Measurements from ENCODE around the gene PSD.
A peak's percentile ranks its signal among the peaks of the same experiment; 100 is the strongest.

The PSD gene

DNA sequence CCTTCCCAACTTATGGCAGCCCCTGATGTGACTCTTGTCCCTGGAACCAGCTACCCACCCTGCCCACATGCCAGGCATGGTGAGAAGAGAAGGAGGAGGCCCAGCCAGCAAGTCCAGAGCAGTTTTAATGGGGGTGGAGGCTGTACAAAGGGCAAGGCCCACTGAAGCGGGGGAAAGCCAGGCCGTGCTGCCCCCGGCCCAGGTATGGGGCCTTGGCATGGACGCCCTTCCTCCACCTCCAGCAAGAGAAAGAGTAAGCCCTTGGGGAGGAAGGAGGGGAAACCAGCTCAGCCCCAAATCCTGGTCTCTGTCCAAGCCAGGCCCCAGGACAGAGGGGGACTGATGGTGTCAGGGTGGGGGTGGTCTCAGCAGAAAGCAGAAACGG is 16.1 kb downstream of the PSD start:
- no peak for DNase-seq

DNA sequence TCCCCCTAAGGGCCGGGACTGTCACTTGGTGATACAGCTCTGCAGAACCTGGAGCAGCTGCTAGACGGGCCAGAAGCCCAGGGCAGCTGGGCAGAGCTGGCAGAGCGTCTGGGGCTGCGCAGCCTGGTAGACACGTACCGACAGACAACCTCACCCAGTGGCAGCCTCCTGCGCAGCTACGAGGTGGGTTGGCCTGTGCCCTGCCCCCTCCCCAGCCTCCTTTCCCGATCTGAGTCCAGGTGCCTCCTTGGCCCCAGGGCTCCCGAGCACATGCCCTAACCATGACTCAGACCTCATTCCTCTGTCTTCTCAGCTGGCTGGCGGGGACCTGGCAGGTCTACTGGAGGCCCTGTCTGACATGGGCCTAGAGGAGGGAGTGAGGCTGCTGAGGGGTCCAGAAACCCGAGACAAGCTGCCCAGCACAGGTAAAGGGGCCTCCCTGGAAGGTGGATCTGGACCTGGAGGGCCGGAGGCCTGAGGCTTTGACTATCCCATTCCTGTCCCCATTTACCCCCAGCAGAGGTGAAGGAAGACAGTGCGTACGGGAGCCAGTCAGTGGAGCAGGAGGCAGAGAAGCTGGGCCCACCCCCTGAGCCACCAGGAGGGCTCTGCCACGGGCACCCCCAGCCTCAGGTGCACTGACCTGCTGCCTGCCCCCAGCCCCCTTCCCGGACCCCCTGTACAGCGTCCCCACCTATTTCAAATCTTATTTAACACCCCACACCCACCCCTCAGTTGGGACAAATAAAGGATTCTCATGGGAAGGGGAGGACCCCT is 16.7 kb downstream of the PSD start:
- DNase-seq, result peak; percentile 23

DNA sequence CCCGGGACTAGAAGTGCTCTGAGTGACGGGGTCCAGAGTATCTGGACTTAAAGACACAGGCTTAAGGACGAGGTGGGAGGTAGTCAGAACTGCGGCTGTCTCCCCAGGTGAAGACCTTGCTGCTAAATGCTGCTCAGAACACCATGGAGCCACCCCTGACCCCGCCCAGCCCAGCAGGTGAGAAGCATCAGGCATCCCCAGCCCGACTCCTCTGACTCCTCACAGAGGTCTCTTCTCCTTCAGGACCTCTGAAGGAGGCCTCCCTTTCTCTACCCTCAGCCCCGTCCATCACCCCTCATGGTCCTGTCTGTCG is 17.3 kb downstream of the PSD start:
- no peak for DNase-seq

DNA sequence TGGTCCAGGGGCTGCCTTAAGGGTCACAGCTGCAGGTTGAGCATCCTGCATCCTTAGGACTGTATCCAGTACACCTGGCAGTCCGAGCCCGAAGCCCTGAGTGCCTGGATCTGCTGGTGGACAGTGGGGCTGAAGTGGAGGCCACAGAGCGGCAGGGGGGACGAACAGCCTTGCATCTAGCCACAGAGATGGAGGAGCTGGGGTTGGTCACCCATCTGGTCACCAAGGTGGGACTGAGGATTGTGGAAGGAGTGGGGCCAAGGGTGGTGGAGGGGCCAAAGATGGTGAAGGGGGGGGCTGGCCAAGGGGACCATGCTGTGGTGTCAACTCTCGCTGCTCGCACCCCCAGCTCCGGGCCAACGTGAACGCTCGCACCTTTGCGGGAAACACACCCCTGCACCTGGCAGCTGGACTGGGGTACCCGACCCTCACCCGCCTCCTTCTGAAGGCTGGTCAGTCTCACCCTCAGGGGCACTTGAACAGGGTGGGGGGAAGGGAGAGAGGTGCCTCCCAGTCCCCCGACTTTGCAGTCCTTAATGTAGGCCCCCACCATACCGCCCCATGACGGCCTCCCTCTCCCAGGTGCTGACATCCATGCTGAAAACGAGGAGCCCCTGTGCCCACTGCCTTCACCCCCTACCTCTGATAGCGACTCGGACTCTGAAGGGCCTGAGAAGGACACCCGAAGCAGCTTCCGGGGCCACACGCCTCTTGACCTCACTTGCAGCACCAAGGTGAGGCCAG is 17.8 kb downstream of the PSD start:
- DNase-seq, result no peak

DNA sequence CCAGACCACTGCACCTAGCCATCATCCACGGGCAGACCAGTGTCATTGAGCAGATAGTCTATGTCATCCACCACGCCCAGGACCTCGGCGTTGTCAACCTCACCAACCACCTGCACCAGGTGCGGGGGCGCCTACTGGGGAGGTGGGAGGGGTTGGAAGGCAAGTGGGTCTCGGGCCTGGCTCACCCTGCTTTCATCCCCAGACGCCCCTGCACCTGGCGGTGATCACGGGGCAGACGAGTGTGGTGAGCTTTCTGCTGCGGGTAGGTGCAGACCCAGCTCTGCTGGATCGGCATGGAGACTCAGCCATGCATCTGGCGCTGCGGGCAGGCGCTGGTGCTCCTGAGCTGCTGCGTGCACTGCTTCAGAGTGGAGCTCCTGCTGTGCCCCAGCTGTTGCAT is 18.5 kb downstream of the PSD start:
- no peak for DNase-seq

DNA sequence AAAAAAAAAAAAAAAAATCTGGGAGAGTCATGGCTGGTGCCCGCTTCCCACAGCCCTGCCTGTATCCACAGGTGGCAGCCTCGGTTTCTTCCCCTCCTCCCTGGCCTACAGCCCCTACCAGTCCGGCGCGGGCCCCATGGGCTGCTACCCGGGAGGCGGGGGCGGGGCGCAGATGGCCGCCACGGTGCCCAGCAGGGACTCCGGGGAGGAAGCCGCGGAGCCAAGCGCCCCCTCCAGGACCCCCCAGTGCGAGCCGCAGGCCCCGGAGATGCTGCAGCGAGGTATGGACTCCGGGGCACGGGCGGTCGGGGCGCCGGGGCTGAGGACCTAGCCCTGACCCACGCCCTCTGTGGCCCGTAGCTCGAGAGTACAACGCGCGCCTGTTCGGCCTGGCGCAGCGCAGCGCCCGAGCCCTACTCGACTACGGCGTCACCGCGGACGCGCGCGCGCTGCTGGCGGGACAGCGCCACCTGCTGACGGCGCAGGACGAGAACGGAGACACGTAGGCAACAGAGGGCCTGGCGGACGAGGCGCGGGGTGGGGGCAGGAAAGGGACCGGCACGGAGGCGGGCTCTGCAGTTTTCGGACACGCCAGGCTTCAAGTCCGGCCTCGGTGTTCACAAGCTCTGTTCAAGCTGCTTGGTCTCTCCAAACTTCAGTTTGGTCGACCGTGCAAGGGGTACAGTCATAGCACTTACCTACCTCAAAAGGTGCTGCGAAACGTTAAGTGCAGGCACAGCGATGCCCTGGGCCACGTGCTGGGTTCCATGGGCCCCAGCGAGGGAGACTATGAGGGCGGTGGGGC is 19.2 kb downstream of the PSD start:
- DNase-seq, result peak; percentile 73

DNA sequence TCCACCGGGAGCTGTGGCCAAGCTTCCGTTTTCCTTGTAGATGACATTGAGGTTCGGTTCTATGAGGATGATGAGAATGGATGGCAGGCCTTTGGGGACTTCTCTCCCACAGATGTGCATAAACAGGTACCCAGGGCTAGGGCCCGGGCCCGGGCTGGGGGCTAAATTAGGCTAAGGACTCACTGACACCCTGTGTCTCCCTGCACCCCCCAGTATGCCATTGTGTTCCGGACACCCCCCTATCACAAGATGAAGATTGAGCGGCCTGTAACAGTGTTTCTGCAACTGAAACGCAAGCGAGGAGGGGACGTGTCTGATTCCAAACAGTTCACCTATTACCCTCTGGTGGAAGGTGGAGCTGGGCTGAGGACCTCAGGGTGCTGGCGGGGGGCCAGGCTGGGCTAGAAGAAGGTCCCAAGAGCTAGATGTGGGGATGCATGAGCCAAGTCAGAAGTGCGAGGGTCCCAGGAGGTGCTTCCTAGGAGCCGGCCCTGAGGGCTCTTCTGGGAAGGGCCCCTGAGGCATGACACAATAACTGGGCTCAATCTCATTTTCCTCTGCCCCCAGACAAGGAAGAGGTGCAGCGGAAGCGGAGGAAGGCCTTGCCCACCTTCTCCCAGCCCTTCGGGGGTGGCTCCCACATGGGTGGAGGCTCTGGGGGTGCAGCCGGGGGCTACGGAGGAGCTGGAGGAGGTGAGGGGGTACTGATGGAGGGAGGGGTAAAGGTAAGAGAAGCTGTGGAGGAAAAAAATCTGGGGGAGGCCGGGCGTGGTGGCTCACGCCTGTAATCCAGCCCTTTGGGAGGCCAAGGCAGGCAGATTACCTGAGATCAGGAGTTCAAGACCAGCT is 20.2 kb downstream of the PSD start:
- DNase-seq, result no peak

DNA sequence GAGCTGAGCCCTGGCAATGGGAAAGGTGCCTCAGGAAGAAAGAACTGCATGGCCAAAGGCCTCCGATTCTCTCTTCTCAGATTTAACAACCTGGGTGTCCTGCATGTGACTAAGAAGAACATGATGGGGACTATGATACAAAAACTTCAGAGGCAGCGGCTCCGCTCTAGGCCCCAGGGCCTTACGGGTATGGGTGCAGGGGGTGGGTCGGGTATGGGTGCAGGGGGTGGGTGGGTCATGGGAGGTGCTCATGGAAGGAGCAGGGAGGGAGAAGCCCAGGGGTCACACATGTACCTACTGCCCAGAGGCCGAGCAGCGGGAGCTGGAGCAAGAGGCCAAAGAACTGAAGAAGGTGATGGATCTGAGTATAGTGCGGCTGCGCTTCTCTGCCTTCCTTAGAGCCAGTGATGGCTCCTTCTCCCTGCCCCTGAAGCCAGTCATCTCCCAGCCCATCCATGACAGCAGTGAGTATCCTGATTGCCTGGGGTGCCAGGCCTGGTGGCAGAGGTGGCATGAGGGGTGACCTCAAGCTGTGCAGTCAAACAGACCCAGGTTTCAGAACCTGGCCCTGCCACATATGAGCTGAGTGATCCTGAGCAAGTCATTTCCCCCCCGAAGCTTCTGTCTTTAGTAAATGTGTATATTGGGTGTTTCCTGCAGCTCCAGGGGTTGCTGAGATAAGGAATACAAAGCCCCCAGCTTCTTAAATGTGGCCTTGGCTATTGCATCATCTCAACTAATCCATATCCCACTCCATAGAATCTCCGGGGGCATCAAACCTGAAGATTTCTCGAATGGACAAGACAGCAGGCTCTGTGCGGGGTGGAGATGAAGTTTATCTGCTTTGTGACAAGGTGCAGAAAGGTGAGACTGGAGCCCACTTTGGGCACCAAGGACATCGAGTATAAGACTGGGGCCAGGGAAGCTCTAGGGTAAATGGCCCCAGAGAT is 21.1 kb downstream of the PSD start:
- no peak for DNase-seq

DNA sequence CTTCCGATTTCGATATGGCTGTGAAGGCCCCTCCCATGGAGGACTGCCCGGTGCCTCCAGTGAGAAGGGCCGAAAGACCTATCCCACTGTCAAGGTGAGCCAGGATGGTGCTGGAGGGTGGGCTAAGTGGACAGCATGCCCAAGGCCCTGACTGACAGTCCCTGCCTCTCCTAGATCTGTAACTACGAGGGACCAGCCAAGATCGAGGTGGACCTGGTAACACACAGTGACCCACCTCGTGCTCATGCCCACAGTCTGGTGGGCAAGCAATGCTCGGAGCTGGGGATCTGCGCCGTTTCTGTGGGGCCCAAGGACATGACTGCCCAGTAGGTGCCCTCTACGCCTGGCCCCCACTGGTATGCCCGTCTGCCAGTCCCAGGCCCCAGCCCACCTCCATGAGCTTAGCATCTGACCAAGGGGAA is 21.8 kb downstream of the PSD start:
- DNase-seq, result no peak

DNA sequence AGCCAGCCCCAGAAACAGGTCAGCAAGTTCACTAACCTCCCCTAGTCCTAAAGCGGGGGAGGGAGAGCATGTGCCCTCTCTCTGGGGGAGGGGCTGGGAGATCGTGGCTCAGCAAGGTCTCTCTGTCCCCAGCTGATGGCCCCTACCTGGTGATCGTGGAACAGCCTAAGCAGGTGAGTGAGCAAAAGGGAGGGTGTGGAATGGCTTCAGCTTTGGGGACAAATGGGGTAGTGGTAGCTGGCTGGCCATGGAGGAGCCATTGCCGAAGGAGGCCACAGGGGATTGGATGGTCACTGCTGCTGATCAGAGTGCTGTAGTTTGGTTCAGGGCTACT is 22.3 kb downstream of the PSD start:
- no peak for DNase-seq

DNA sequence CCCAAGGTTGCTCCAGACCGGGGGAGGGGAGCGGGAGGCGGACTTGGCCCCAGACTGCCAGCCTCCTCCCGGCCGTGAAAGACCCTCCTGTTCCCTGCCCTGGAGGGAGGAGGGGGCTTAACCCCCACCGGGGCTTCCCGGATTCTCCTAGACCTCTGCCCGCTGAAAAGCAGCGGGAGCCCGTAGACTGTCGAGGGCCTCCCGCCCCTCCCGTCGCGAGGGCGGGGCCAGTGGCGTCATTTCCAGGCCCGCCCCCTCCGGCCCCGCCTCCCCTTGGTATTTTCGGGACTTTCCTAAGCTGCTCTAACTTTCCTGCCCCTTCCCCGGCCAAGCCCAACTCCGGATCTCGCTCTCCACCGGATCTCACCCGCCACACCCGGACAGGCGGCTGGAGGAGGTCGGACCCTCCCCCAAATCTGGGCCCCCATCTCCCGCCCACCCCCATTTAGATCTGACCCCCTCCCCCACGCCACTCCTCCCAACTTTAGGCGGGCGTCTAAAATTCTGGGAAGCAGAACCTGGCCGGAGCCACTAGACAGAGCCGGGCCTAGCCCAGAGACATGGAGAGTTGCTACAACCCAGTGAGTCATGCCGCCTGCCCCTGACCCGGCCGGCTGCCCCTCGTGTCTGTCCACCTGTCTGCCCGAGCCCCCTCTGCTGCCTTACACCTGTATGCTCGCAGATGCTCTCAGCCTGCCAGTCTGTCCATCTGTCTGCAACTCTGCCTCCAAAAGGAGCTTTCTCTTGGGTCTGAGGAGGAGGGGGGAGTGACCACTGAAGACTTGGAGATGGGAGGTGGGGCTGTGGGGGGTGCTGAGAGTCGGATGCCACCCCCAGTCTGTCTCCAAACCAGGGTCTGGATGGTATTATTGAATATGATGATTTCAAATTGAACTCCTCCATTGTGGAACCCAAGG is 22.9 kb downstream of the PSD start, which contains the start of gene NFKB2:
NFKB2 (plus strand) TSS at position 306 of the 917 bp plus-strand sequence; CDS start at position 561, 255 bp downstream.
- peak; percentile 76 for DNase-seq

DNA sequence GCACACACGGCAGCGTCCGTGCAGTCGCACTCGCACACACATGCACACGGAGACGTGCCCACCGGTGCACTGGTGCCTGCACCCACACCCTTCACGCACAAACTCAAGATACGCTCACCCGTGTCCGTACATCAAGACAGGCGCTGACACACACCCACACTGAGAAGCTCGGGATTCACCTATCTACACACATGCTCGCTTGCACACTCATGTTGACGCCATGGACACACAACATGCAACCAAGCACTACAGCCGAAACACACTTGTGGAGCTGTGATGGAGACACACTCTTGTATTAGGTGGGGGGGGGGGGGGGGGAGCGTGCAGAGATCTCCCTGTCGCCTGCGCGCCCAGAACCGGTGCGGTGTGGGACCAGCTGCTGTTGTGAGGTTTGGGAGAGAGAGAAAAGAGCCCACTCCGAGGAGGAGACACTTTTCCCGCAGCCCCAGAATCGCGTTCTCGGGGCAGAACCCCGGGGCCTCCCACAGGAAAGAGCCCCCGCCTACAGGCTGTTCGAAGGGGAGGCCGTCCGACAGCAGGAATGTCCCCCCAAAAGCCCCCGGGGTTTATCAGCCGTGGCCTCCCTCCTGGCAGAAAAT is 23.7 kb downstream of the PSD start:
- DNase-seq, result peak; percentile 53

DNA sequence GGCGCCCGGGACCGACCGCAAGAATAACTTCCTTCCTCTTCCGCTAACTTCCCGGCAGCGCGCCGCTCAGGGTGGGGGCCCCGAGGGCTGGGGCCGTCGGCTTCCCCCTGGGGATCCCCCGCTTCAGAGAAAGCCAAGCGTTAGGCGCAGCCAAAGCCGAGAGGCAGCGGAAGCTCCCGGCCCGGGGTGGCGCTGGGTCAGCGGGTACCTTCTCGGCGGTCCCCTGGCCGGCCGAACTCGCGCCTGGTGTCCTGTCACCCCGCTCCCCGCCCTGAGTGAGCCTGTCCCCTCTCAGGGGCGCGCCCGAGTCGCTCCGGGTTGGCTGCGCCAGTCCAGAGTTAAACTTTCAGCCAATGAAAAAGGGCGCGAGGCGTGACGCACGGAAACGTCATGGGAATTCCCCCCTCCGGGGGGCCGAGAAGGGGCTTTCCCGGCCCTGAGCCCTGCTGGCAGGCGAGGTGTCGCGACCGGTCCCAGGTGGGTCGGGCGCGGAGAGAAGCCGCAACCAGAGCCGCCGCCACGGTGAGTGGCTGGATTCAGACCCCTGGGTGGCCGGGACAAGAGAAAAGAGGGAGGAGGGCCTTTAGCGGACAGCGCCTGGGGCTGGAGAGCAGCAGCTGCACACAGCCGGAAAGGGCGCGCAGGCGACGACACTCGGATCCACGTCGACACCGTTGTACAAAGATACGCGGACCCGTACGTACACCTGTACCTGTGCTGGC is 24.3 kb downstream of the PSD start:
- DNase-seq, result peak; percentile 91

DNA sequence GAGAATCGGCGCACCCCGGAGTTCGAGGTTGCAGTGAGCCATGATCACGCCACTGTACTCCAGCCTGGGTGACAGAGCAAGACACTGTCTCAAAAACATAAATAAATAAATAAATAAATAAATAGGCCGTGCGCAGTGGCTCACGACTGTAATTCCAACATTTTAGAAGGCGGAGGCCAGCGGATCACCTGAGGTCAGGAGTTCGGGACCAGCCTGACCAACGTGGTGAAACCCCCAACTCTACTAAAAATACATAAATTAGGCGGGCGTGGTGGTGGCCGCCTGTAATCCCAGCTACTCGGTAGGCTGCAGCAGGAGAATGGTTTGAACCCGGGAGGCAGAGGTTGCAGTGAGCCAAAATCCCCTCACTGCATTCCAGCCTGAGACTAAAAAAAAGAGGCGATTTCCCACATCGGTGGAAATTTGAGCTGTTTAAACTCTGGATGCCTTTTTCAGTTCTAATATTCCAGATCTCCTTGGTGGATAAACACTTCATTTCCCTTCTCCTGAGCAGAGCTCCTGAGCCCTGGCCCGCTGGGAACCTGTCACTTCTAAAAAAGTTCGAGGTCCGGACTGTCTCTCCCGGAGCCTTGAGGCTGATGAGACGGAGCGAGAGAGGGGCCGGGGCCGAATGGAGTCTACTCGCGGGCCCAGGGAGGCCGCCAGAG is 25.0 kb downstream of the PSD start:
- no peak for DNase-seq

DNA sequence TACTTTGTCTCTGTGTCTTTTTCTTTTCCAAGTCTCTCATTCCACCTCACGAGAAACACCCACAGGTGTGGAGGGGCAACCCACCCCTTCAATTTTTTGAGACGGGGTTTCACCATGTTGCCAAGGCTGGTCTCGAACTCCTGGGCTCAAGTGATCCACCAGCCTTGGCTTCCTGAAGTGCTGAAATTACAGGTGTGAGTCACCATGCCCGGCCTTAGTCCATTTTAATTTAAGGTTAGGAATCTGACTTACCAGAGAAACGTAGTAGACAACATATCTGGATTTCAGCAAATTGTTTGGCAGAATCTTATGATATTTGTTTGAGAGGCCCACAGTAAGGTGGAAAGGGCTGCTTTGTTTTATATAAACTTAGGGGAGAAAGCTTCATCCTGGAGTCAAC is 26.3 kb downstream of the PSD start:
- no peak for DNase-seq

DNA sequence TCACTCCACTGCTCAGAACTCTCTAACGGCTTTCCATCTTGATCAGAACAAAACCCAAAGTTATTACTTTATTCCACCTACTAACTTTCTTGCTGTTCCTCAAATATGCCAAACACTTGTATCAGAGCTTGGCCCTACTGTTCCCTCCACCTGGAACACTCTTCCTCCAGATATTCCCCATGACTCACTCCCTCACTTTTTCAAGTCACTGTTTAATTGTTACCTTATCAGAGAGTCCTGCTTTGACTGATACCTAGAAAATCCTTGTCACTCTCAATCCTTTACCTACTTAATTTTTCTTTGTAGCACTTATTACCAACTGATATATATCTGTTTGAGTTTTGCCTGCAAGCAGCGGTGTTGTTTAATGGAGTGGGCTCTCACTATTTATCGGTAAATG is 28.7 kb downstream of the PSD start:
- no peak for DNase-seq

DNA sequence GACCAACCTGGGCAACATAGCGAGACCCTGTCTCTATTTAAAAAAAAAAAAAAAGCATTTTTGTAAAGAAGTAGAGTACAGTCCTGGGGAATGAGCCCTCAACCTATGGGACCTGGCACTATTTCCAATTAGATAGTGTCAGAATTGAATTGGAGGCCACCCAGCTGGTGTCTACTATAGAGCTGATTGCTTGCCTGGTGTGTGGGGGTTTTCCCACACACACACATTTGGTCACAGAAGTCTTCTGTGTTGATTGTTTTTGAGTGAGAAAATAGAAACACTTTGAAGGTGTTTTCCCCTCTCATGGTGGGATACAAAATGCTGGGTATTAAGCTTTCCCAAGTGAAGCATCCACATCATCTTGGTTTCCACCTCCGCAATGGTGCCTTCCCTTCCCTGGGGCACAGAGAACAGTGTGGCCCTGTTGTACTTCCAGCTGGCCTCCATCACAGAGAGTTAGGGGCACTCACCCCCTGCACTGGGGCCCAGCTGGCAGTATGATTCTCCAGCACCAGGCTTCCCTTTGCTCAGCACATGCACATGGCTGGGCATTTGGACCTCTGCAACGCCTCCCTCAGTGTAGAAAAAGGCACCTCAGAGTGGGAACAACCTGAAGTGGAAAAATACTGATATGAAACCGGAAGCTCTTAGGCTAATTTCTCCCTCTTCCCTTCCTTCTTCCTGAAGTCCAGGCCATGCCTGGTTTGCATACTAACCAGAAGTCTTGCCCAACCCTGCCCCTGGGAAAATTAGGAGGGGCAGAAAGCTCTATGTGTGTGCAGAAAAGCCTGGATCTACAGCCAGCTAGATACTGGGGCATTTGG is 33.8 kb downstream of the PSD start:
- no peak for DNase-seq

DNA sequence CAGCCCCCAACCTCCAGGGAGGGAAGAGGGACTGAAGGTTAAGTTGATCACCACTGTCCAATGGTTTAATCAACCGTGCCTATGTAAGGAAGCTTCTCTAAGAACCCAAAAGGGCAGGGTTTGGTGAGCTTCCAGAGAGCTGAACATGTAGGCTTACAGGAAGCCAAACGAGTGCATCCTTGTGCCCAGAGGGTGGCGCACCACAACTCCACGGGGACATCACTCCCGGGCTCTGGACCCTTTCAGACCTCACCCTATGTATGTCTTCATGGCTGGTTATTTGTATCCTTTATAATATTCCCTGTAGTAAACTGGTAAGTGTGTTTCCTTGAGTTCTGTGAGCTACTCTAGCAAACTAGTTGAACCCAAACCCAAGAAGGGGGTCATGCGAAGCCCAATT is 34.5 kb downstream of the PSD start:
- DNase-seq, result no peak
